ENCODE measurements around the gene PYGB.

PYGB gene

DNA sequence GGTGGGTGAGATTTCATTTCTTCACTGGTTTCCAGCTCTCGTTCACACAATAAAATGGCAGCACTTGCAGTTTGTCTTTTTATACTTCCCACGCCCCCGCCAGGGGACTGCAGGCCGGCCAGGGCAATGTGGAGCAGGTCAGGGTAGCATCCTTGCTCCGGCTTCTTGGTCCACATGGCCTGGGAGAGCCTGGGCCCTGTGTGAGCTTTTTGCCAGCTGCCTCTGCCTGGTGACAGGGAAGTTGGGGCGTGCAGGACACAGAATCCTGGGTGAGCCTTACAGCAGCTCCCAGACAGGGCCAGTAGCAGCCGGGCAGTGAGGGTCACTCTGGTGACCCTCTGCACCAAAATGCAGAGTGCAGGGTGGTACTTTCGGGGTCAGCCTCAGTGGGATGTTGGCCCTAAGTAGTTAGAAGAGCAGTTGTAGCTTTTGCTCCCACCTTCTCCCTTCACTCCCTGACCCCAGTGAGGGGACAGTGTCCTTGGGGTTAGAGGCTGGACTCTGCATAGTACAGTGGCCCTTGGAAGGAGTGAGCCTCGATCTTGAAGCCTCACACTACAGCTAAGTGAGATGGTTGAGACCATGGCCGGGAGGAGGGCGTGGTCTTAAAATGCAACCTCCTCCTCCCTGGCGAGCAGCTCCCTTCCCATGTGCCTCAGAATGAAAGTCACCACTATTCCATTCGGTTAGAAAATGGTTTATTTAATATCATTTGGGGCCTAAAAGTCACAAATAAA, 23.8 kb downstream of the PYGB start:
- DNase-seq (ENCODE audit: low spot score): no peak

DNA sequence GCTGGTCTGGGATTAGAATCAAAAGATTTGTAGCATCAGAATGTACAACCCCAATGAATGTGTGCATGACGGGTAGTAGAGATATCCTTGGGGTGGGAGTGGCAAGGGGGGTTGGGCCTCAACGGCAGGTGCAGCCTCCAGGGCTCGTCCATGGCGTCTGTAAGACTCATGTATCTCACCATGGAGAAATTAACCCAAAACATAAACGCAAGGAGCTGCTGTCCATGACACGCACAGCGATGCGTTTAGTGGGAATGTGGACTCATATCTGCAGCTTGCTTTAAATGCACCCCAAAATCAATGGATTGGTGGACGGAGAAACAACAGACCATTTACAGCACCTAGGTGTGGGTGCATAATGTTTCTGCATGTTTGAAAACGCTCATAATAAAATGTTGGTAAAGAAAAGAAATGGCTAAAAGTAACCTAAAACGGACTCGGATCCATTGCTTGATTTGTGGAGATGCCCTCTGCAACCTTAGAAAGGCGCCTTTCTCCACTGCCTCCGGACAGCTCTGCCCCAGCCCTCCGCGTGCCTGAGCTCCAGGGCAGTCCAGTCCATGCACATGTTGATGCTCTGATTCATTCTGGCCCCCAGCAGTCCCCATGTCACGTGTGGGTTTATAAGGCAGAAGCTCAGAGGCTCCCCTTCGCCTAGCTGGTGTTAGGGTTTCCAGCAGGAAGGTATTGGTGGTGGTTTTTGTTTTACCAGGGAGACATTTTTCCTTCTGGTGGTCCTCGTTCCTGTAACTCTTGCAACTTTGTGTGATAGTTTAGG, 24.5 kb downstream of the PYGB start:
- DNase-seq (ENCODE audit: low spot score): no peak

GRCh38 chr20:25273046-25273445, 25.2 kb downstream of the PYGB start:
- no peak for DNase-seq (ENCODE audit: low spot score)

DNA sequence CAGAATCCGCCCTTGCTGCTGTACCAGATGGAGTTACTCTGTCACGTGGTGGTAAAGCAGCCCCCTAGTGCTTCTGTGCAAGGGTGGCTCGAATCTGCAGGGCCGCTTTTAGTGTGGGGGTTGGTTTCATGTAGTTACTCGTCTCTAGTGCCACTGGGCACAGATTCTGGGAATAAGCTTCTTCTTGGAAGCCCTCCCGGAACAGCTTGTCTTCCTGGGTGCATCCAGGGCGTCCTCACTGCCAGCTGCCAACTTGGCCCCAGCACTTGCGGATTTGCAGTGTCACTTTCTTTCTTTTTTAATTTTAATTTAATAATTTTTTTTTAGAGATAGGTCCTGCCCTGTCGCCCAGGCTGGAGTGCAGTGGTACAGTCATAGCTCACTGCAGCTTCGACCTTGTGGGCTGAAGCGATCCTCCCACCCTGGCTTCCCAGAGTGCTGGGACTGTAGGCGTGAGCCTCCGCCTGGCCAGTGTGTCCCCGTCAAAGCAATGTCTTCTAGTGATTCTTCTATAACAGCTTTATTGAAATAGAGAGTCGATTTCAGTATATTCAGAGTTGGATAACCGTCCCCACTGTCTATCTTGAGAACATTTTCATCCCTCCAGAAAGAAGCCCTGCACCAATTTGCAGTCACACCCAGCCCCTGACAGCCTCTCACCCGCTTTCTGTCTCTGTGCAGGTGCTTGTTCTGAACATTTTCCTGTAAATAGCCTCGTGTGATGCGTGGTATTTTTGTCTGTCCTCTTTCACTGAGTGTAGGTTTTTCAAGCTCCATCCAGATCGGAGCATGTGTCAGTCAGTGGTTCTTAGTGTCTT, 25.9 kb downstream of the PYGB start:
- no peak for DNase-seq (ENCODE audit: low spot score)

DNA sequence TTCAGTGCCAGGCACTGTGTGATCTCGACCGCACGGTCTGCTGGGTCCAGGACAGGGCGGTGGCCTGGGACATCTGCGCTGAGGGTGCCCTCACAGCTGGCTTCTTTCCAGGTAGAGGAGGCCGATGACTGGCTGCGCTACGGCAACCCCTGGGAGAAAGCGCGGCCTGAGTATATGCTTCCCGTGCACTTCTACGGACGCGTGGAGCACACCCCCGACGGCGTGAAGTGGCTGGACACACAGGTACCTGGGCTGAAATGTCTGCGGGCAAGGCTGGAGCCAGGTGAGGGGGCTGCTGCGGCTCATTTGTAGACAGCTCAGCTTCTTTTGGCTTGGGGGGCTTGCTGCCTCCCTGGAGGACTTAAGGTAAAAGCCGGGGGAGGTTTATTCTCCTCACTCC, 26.6 kb downstream of the PYGB start:
- no peak for DNase-seq (ENCODE audit: low spot score)

- DNase-seq (ENCODE audit: low spot score): no peak
Observed at GRCh38 chr20:25274891-25275812, 27.3 kb downstream of the PYGB start.

GRCh38 chr20:25275813-25276532, 28.1 kb downstream of the PYGB start:
- DNase-seq (ENCODE audit: low spot score): no peak

GRCh38 chr20:25276533-25277050, 28.7 kb downstream of the PYGB start:
- no peak for DNase-seq (ENCODE audit: low spot score)

DNA sequence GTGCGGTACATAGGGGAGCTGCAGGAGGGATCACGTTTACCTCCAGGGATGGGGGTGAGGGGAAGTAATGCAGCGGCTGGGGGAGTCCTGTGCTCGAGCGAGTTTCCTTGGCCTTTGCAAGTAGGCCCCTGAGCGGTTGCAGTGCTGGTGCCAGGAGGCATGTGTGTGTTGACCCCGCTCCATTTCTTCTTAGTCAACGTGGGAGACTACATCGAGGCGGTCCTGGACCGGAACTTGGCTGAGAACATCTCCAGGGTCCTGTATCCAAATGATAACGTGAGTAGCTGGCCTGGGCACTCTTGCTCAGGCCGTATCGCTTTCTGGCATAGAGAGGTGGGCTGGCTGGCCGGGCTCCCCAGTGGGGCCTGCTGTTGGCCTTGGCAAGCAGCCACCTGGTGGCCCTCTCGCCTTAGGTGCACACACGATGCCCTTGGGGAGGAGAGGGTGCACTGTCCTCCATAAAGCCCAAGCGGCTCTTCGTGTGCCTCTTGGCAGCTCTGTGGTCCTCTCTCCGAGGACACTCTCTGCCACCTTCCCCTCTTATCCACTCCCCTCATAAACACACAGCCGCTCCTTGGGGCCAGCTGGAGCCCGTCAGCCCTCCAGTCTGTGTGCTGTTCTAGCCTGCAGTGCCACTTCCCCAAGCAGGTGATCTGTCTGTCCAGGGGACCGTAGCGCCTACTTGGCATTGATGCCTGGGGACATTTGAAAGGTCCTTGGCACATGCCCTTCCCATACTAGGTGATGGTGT, 29.3 kb downstream of the PYGB start:
- DNase-seq (ENCODE audit: low spot score): no peak

DNA sequence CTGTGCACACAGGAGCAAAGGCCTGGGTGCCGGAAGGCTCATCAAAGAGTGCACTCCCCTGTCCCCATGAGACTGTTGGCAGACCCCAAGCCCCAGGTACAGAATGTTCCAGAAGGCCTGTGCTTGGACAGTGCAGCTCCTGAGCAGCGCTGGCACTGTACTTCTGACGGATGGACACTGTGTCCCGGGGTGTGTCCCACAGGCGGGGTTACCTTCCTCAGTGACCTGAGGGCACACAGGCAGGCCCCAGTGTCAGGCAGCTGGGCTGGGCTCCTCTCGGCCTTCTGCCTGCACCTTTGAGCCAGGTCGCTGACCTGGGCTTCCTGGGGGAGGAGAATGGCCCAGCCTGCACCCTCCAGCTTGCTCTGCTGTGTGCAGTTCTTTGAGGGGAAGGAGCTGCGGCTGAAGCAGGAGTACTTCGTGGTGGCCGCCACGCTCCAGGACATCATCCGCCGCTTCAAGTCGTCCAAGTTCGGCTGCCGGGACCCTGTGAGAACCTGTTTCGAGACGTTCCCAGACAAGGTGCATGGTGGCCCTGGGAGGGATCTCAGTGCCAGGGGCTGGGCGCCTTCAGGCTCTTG, 30.1 kb downstream of the PYGB start:
- DNase-seq (ENCODE audit: low spot score): no peak

- no peak for DNase-seq (ENCODE audit: low spot score)
Observed at GRCh38 chr20:25278636-25279361, 30.9 kb downstream of the PYGB start.

- no peak for DNase-seq (ENCODE audit: low spot score)
Observed at GRCh38 chr20:25279403-25279802, 31.5 kb downstream of the PYGB start.

DNA sequence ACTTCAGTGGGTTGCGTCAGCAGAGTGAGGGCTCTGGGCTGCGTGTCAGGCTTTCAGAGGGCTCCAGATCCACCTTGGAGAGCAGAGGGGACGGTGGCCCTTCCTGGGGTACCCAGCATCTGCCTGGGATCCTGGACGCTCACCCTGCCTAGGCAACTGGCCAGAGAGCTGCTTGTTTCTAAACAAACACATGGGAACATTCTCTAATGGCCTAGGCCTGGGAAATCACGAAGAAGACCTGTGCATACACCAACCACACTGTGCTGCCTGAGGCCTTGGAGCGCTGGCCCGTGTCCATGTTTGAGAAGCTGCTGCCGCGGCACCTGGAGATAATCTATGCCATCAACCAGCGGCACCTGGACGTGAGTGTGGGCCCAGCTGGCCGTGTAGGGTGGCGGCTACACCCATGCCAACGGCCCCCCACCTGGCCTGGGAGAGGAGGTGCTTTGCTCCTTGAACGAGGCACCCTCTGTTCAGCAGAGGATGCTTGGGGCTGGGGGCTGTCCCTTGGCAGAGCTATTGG, 32.2 kb downstream of the PYGB start:
- DNase-seq (ENCODE audit: low spot score): no peak

GRCh38 chr20:25280574-25281535, 33.0 kb downstream of the PYGB start:
- no peak for DNase-seq (ENCODE audit: low spot score)

DNA sequence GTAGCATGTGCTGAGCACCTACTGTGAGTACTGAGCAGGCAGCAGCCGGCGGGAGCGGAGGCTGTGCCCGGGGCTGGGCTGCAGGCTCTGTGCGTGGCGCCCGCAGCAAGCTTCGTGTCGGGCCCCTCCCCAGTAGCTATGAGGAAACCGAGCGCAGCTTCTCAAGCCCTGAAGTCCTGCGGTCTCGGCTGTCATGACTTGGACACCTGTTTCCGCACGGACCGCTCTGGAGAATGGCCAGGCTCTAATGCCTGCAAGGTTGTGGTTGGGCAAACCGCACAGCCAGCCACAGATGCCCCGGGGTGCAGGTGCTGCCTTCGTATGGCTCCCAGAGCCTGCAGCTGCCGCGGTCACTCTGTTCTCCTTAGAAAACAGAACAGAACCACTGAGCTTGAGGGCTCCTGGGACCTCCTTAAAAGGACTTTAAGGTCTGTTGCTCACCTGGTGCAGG, 33.7 kb downstream of the PYGB start:
- no peak for DNase-seq (ENCODE audit: low spot score)

GRCh38 chr20:25282034-25282781, 34.3 kb downstream of the PYGB start:
- DNase-seq (ENCODE audit: low spot score): no peak

DNA sequence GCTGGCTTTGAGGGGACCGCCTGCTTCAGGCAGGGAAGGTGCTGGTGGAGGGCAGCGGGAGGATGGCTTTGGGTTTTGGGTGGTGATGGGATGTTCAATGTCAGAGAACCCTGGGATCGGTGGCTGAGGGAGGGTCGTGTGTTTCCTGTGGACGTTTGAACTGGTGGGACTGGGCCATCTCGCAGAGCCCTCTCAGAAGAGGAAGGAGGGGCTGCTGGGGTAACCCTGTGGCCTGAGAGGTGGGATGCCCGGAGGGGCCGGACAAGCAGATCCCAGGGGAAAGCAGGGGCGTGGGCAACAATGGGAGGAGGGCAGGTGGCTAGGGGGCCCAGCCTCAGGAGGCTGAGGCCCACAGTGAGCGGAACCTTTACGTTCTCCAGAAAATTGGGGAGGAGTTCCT, 34.9 kb downstream of the PYGB start:
- no peak for DNase-seq (ENCODE audit: low spot score)
